Measurements from ENCODE around the gene FRYL. TPM values are rescaled to one million over a fixed set of nuclear protein-coding genes. Genes with fewer than 3 reads are reported as not detected.

Gene FRYL
- total and polyA plus RNA-seq, 2 of the 8 experiments (the other 6 are each of a cell fraction or from before 2014, with no cell fraction given), result 8.0 to 36.5 TPM

DNA sequence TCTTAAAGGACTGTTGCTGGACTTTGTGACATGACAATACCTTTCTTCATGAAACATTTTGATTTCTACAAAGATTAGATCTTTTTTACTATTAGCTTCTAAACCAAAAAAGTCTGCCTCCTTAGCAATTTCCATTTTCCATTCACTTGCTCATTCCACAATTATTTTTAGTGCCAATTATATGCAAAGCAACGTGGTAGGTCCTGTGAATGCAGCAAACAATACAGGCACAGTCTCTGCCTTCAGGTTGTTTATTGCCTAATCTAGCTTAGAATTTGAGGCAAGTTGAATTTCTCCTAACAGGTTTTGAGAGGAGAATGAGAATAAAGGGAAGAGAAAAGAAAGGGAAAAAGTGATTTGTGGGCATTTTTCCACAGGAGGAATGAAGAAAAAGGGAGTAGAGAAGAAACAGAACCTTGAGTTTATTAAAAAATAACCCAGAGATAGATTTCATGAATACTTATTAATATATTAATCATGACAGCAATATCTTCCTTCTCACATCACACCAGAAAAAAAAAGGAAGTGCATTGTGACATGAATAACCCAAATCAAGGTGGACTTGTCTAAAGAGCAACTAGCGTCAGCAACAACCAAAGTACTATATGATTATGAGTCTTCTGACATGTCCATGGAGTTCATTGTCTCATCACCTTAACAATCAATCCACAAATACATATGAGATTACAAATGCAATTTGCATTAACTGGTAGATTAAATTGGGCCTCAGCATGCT, 16.3 kb upstream of the FRYL start:
- FAIRE-seq (no peak), DNase-seq (ENCODE audit: low read depth in 1 of 2, low spot score in 2 of 2) (no peak)
- H3K4me2 ChIP-seq (ENCODE audit: insufficient read depth in 1 of 2, low read depth in 2 of 2, low read length in 2 of 2), result no peak overlapping the region
- 91% methylated on average over 2 of the region's 2 CpGs; no CpG with 5 or more reads in 1 of the 2 experiments for WGBS, 2 experiments (ENCODE audit: extremely low coverage in 1 of 2, insufficient coverage in 1 of 2, insufficient read length in 1 of 2, insufficient replicate concordance in 2 of 2, low coverage in 1 of 2, low lambda C conversion rate in 2 of 2, missing lambda C conversion rate in 1 of 2)
- H3K79me2 ChIP-seq (ENCODE audit: control insufficient read depth in 1 of 2, insufficient read depth in 2 of 2, low read length in 2 of 2), result no peaks in the 10 kb centered on the region
- no peak overlapping the region for H2BK15ac ChIP-seq (ENCODE audit: low read length)
- H2BK5ac ChIP-seq (ENCODE audit: low read depth, low read length), result no peak overlapping the region
- H3K36me3 ChIP-seq (ENCODE audit: control insufficient read depth in 2 of 4, insufficient read depth in 4 of 4, low read length in 3 of 4), result no peaks in the 10 kb centered on the region
- H3K4ac ChIP-seq (replicated peaks; ENCODE audit: insufficient read length, low read depth, low read length), result no peak overlapping the region
- H3K4me3 ChIP-seq (ENCODE audit: extremely low read depth in 1 of 4, insufficient read depth in 2 of 4, low read depth in 3 of 4, low read length in 4 of 4), result no peak overlapping the region
- H2BK12ac ChIP-seq (ENCODE audit: low read depth, low read length), result no peak overlapping the region
- no peak overlapping the region for H2AK5ac ChIP-seq (ENCODE audit: low read depth, low read length)
- no peak overlapping the region for H3K18ac ChIP-seq (ENCODE audit: extremely low read depth, low read length)
- no peak overlapping the region for H3K14ac ChIP-seq (ENCODE audit: insufficient read length)
- no peaks in the 10 kb centered on the region for H4K20me1 ChIP-seq (replicated peaks in 1 of 2; ENCODE audit: control insufficient read depth in 1 of 2, insufficient read depth in 2 of 2, low read length in 2 of 2)
- no peak overlapping the region for H3K9ac ChIP-seq (replicated peaks in 1 of 4; ENCODE audit: extremely low read depth in 1 of 4, low read depth in 3 of 4, low read length in 3 of 4)
- no peak overlapping the region for H2BK120ac ChIP-seq (replicated peaks; ENCODE audit: low read depth, low read length)
- no peak overlapping the region for H3K23ac ChIP-seq (ENCODE audit: insufficient read length)
- H3K27me3 ChIP-seq (replicated peaks in 1 of 4; ENCODE audit: control insufficient read depth in 3 of 4, extremely low read depth in 1 of 4, insufficient read depth in 3 of 4, low read length in 3 of 4), result no peaks in the 10 kb centered on the region
- no peak overlapping the region for H2BK20ac ChIP-seq (ENCODE audit: low read length)
- H4K5ac ChIP-seq (ENCODE audit: insufficient read length, low read depth, low read length), result no peak overlapping the region
- H3K23me2 ChIP-seq (ENCODE audit: low read depth, low read length), result no peaks in the 10 kb centered on the region
- H2AFZ ChIP-seq (ENCODE audit: low read length), result no peak overlapping the region
- ChIA-PET POLR2A (ENCODE audit: partially characterized antibody) (interaction anchor here (1.2 kb wide), 1 partner anchor 11 kb away, joined by 3 read pairs; no protein-coding TSS in a partner anchor), CTCF (ENCODE audit: partially characterized antibody) (no interaction called here)
- no peak overlapping the region for H4K91ac ChIP-seq (replicated peaks; ENCODE audit: insufficient read length, low read length)
- H4K8ac ChIP-seq (ENCODE audit: extremely low read depth, insufficient read depth, low read length), result no peak overlapping the region
- no peaks in the 10 kb centered on the region for H3K9me3 ChIP-seq (ENCODE audit: insufficient read depth in 2 of 2, low read depth in 1 of 2, low read length in 1 of 2)
- H3K4me1 ChIP-seq (replicated peaks in 1 of 4; ENCODE audit: control insufficient read depth in 3 of 4, insufficient read depth in 4 of 4, low read length in 3 of 4), result no peaks in the 10 kb centered on the region
- H3K79me1 ChIP-seq (ENCODE audit: low read depth, low read length), result no peaks in the 10 kb centered on the region
- no peak overlapping the region for H3K56ac ChIP-seq (replicated peaks; ENCODE audit: insufficient read length, low read depth, low read length)
- H3K27ac ChIP-seq (ENCODE audit: low read depth, low read length), result no peak overlapping the region

Data from H1 (cell line).